ENCODE data around the gene PNKD.

DNA sequence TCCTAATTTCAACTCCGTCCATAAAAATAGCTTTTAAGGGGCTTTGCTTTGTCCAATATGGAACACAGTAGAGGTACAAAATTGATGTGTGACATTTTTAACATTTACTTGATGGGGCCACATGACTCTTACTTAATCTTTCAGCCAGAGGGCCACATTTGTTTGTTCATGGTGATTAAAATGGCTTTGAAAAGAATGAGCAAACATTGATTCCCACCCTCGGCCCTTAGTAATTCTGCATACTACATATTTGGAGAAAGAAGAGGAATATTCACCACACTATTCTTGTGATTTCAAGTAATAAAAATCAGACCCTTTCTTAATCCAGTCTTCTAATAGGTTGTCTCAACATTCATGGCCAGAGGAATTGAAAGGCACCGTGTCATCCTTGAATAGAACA, 35.8 kb upstream of the PNKD start:
- TF ChIP-seq POLR2A (IDR thresholded peaks at IDR 0.05) = no peak
- TF ChIP-seq, protein P1, sequence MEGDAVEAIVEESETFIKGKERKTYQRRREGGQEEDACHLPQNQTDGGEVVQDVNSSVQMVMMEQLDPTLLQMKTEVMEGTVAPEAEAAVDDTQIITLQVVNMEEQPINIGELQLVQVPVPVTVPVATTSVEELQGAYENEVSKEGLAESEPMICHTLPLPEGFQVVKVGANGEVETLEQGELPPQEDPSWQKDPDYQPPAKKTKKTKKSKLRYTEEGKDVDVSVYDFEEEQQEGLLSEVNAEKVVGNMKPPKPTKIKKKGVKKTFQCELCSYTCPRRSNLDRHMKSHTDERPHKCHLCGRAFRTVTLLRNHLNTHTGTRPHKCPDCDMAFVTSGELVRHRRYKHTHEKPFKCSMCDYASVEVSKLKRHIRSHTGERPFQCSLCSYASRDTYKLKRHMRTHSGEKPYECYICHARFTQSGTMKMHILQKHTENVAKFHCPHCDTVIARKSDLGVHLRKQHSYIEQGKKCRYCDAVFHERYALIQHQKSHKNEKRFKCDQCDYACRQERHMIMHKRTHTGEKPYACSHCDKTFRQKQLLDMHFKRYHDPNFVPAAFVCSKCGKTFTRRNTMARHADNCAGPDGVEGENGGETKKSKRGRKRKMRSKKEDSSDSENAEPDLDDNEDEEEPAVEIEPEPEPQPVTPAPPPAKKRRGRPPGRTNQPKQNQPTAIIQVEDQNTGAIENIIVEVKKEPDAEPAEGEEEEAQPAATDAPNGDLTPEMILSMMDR (IDR thresholded peaks at IDR 0.05) = no peak
